Fibroblast of the conjunctiva (primary cell): ENCODE results near the gene BORCS6.

Source experiments
- DNase-seq: peaks from one replicate; pipeline ENCODE4 v3.0.0-alpha.2; 2010; ENCODE audit warnings: low read depth

The BORCS6 gene

DNA sequence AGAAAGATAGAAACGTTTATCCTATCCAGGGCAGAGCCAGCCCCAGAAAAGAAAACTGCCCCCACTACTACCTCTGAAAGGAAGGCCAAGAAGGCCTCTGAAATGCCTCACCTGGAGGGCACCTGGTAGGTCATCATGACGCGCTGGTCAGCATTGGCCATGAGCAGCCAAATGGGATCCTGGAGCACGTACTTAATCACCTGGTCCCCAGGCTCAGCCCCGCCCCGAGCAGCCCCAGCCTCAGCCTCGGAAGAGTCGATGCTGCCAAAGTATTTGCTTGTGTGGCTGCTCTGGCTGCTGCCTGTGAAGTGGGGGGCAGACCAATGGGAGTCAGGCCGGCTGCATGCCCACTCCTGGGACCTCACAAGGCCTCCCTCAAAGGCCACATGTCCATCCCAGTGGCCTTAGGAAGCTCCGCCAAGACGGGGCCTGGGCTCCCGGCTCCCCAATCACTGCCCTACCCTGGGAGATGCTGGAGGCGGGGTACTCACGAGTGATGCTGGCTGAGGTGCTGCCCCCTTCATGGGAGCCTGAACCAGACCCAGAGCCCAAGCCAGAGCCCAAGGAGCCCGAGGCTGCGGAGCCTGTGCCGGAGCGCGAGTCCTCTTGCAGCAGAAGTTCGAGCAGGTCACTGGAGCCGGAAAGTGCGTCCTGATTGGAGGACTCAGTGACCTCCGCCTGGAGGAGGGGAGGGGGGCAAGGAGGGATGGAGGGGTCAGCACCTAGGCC is 47.7 kb downstream of the BORCS6 start:
- no peak for DNase-seq

DNA sequence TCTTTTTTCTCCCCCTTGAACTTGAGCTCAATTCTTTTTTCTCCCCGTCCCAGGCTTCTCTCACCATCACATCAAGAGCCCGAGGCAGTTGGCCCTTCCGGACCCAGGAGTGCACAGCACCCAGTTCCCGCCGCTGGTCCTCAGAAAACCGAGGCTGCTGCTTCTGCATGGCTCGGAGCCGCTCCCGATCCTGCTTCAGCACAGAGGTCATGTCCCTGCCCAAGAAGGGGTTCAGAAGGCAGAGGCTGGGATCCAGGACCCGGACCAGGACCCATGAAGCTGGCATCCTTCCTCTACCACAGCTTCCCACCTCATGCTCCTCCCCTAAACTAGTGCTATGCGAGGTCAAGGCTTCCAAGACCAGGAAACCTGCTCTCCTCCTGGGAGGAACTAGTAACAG is 48.2 kb downstream of the BORCS6 start:
- no peak for DNase-seq

DNA sequence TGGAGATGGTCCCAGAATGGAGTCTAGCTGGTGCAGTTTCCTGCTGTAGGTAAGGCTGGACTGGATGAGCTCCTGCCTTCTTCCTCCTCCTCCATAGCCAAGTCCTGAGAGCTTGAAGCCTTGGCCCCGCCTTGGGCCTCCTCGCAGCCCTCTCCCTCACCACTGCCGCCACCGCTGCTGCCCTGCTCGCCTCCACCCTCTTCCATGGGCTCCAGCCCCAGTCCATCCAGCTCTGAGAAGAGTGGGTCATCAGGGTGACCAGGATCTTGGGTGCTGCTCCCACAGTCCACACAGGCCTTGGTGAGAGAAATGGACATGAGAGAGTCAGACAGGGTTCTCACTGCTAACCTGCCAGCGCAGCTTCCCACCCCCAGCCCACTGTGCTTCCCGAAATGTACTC is 48.9 kb downstream of the BORCS6 start:
- no peak for DNase-seq

DNA sequence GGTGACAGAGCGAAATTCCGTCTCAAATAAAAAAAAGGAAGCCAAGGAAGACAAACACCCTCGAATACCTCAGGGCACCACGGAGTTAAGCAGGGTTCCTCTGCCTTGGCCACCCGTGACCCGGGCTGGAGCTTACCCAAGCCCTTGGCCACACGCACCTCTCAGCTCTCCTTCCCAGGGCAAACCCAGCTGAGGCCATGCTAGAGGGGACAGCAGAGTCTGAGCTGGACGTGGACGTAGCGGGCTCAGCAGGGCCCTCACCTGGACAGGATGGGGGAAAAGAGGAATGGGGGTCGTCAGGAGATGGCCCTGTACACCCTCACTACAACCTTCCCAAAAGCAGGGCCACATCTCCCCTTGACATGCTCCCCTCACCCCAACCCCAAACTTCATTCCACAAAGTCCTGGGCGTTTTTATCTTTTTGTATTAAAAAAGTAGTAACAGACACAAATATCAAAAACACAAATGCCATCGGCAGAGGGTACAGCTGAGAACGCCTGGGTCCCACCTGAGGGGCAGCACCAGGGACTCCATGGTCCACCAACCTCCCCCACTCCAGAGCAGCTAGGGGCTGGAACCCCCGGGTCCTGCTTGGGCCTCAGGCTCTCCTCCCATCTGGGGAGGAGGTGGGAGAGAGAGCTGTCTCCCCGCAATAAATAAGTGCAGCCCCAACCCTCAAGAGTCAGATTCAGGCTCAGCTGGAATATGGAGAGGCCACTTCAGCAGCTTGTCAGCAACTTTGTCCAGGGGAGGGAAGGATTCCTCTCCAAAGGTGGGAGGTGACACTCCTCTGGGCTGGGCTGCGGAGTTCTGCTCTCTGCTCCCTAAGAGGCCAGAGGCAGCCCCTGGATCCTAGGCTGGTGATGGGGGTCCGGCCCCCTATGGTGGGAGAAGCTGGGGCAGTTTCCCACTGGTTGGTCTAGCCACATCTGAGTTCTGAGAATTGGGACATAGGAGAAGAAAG is 49.6 kb downstream of the BORCS6 start:
- DNase-seq, result no peak

DNA sequence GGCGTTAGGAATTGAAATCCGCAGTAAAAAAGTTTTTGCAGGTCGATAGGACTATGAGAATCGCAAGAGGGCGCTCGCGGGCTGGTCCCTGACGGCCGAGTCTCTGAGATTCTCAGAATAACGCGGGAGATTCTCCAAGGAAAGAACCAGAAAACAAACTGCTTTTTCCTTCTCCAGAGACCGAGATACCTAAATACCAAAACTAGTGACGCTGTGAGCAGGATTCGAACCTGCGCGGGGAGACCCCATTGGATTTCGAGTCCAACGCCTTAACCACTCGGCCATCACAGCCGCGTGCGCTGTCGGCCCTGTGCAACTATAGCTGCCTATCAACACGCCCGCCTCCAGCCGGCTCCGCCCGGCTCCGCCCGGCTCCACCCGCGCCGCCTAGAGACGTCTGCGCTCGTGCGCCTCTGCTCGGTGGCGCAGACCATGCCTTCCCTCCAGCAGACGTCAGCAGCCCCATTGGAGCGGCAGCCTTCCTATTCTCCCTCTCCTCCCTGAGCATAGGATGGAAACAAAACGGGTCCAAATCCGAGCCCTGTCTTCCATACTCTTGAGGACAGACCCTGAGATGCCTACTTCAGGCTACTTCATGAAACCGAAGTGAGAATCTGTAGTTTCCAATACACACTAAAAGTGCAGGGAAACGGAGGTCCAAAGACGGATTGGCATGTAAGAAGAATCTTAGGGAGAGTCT is 51.2 kb downstream of the BORCS6 start:
- peak; percentile 97 for DNase-seq

GRCh38 chr17:8138374-8138671 is 51.7 kb downstream of the BORCS6 start:
- DNase-seq, result no peak
